Kidney (tissue), 14 donors: ENCODE measurements around the gene NUDT3. TPM values are rescaled to one million over a fixed set of nuclear protein-coding genes. Genes with fewer than 3 reads are reported as not detected.

Source experiments
- DNase-seq, 5 donors: peaks; one replicate each; pipeline ENCODE4 v3.0.0-alpha.2; 2013 to 2020
- FAIRE-seq: peaks from 2 replicates; lab custom pipeline; 2012; peaks lifted over from hg19 to GRCh38; lab: Jason Lieb, UNC
- H3K27ac ChIP-seq, 2 donors: one replicate each; pipeline ENCODE4 v1.7.0; 2013; ENCODE audit warnings: low read depth in 2 of 2, low read length in 2 of 2, inconsistent platforms in 1 of 2
- H3K27me3 ChIP-seq: one replicate; pipeline ENCODE4 v1.7.1; 2013; ENCODE audit warnings: low read length, inconsistent platforms; ENCODE audit not compliant: control insufficient read depth, insufficient read depth
- H3K36me3 ChIP-seq, 3 donors: one replicate each; pipeline versions ENCODE4 v1.7.0 to v1.7.1; 2013; ENCODE audit warnings: low read length in 3 of 3, control low read depth in 1 of 3, inconsistent platforms in 1 of 3; ENCODE audit not compliant: insufficient read depth in 3 of 3, control insufficient read depth in 2 of 3
- H3K4me1 ChIP-seq, 3 donors: one replicate each; pipeline versions ENCODE4 v1.7.0 to v1.7.1; 2013; ENCODE audit warnings: low read length in 3 of 3, inconsistent platforms in 1 of 3, low read depth in 1 of 3; ENCODE audit not compliant: control insufficient read depth in 2 of 3, insufficient read depth in 2 of 3
- H3K4me3 ChIP-seq, 3 donors: one replicate each; pipeline versions ENCODE4 v1.7.0 to v1.8.1; 2013; ENCODE audit warnings: low read length in 3 of 3, control low read depth in 1 of 3, inconsistent platforms in 1 of 3
- H3K9ac ChIP-seq, 3 donors: one replicate each; pipeline versions ENCODE4 v1.7.0 to v1.7.1; 2013; ENCODE audit warnings: low read length in 3 of 3, control low read depth in 1 of 3, inconsistent platforms in 1 of 3
- H3K9me3 ChIP-seq, 3 donors: one replicate each; pipeline versions ENCODE4 v1.7.0 to v1.7.1; 2013; ENCODE audit warnings: low read length in 3 of 3, control low read depth in 1 of 3, inconsistent platforms in 1 of 3; ENCODE audit not compliant: control insufficient read depth in 2 of 3, insufficient read depth in 1 of 3
- intact Hi-C: fragments of 100-400 bp; cut with DNase I; formaldehyde crosslinking; loops from one replicate; pipeline ENCODE4 v1.11.1; 2022
- polyA plus RNA-seq: library from polyadenylated mRNA; stranded (reverse); fragments of 350-450 nt; fragmentation: Illumina TruSeq; extraction: RNeasy Lipid Tissue Mini Kit (QIAGEN cat#74804); gene quantifications from one replicate; pipeline ENCODE4 v1.2.3, GENCODE V29; 2014; ENCODE audit warnings: low read depth, low replicate concordance; ENCODE audit not compliant: insufficient read depth
- total RNA-seq: library from RNA; stranded (reverse); fragmentation: NEBNext Ultra II Directional; extraction: Animal tissue kit (Norgen Biotek cat#: 25700); gene quantifications from one replicate; pipeline ENCODE4 v1.2.1, GENCODE V29; 2021
- TF ChIP-seq, protein P1 (sequence below): IDR thresholded peaks from 3 replicates; pipeline ENCODE4 v1.5.1; 2012; ENCODE audit warnings: mild to moderate bottlenecking, moderate library complexity, borderline replicate concordance; ENCODE audit not compliant: insufficient read depth; ENCODE audit errors: extremely low read depth
- donor health status: control.
- donor health status: control.
- donor health status: control.
- donor health status: control.
- donor health status: control.
- donor health status: DM: yes; HTN: yes; CAD: no.
- donor health status: Normal renal cell carcinoma (clear cell type).

Gene NUDT3
- total and polyA plus RNA-seq, 2 donors from 2014 or later, result 17.7 to 53.8 TPM

DNA sequence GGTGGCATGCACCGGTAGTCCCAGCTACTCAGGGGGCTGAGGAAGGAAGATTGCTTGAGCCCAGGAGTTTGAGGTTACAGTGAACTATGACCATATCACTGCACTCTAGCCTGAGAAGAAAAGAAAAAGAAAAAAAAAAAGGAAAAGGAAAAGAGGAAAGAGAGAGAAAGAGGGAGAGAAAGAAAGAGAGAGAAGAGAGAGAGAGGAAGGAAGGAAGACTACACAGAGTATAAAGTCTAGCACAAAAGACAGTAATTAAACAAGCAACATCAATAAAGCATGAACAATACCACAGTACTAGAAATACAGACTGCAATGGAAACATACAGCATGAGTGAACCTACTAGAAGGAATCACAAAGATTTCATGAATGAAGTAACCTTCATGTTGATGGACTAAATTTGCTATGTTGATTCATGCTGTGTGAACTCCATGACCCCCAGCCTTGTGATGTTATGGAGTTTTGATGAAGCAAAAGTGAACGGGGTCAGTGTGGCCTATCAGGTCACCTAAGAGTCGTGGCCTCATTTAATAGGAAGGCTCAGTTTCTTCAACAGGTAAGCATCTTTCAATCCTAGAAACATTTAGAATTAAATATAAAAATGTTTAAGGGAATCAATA is 57.6 kb downstream of the NUDT3 start:
- H3K36me3 ChIP-seq, result no peaks in the 10 kb centered on the region
- no peak for DNase-seq
- peaks cover 3 to 17% (median 9%) of the 10 kb centered on the region in 3 donors for H3K4me1 ChIP-seq
- no peak for FAIRE-seq
- no peak overlapping the region for H3K4me3 ChIP-seq
- intact Hi-C loops, result no loop called here
- no peaks in the 10 kb centered on the region for H3K9me3 ChIP-seq
- no peak overlapping the region for H3K9ac ChIP-seq
- H3K27ac ChIP-seq, result no peak overlapping the region
- H3K27me3 ChIP-seq, result no peaks in the 10 kb centered on the region
- TF ChIP-seq, protein P1, sequence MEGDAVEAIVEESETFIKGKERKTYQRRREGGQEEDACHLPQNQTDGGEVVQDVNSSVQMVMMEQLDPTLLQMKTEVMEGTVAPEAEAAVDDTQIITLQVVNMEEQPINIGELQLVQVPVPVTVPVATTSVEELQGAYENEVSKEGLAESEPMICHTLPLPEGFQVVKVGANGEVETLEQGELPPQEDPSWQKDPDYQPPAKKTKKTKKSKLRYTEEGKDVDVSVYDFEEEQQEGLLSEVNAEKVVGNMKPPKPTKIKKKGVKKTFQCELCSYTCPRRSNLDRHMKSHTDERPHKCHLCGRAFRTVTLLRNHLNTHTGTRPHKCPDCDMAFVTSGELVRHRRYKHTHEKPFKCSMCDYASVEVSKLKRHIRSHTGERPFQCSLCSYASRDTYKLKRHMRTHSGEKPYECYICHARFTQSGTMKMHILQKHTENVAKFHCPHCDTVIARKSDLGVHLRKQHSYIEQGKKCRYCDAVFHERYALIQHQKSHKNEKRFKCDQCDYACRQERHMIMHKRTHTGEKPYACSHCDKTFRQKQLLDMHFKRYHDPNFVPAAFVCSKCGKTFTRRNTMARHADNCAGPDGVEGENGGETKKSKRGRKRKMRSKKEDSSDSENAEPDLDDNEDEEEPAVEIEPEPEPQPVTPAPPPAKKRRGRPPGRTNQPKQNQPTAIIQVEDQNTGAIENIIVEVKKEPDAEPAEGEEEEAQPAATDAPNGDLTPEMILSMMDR, result no peak

- H3K9me3 ChIP-seq, result no peaks in the 10 kb centered on the region
- intact Hi-C loops, result no loop called here
- FAIRE-seq (no peak), DNase-seq (peak in 1 of 5 donors; percentile 43)
- no peaks in the 10 kb centered on the region for H3K27me3 ChIP-seq
- H3K9ac ChIP-seq, result no peak overlapping the region
- no peaks in the 10 kb centered on the region for H3K36me3 ChIP-seq
- H3K4me3 ChIP-seq, result no peak overlapping the region
- no peak overlapping the region for H3K27ac ChIP-seq
- peaks cover 3 to 9% (median 5%) of the 10 kb centered on the region in 3 donors for H3K4me1 ChIP-seq
- TF ChIP-seq, protein P1, result no peak
Observed at GRCh38 chr6:34333858-34334257, 58.6 kb downstream of the NUDT3 start.

GRCh38 chr6:34332251-34333198 is 59.9 kb downstream of the NUDT3 start:
- no peak overlapping the region for H3K4me3 ChIP-seq
- no peaks in the 10 kb centered on the region for H3K9me3 ChIP-seq
- H3K4me1 ChIP-seq, result peaks cover 3 to 5% (median 4%) of the 10 kb centered on the region in 3 donors
- FAIRE-seq (no peak), DNase-seq (no peak)
- no peak overlapping the region for H3K27ac ChIP-seq
- no peaks in the 10 kb centered on the region for H3K36me3 ChIP-seq
- H3K27me3 ChIP-seq, result no peaks in the 10 kb centered on the region
- intact Hi-C loops, result no loop called here
- no peak overlapping the region for H3K9ac ChIP-seq
- TF ChIP-seq, protein P1, result no peak
